ENCODE results near the gene B3GAT1. TPM values are rescaled to one million over a fixed set of nuclear protein-coding genes. Genes with fewer than 3 reads are reported as not detected.

The B3GAT1 gene
- total RNA-seq, 2 experiments from 2014 or later = 0.14 to 0.22 TPM

DNA sequence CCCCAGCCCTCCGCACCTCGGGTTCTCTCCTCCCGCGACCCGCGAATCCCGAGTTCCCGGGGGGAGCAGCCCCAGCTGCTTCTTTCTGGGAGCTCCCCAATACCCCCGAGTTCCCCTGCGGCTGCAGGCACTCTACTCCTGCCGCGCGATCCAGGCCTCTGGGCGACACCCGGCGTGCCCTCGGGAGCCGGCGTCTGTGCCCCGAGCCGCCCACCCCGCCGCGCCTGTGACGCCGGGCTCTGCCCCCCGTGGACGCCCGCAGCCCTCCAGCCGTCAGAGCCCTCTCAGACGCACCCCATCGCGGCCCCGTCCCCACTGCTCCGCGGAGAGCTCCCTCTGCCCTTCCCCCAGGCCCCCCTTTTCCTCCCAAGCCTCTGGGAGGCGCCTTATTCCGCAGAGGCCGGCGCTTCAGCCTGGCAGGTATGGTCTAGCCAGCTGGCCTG lies 79.8 kb downstream of the B3GAT1 start:
- Histone ChIP-seq H3K27ac (ENCODE audit: low read depth in 1 of 2, low read length in 2 of 2) (no peak overlapping the region), H3K27me3 (ENCODE audit: control insufficient read depth in 1 of 2, insufficient read depth in 2 of 2, low read length in 2 of 2) (peaks cover 0 to 2% of the 10 kb centered on the region in 2 experiments), H3K36me3 (ENCODE audit: insufficient read depth, low read length) (no peaks in the 10 kb centered on the region), H3K4me3 (ENCODE audit: low read length) (peak overlapping the region; percentile 80), H3K4me1 (ENCODE audit: insufficient read depth, low read length) (peaks cover 22% of the 10 kb centered on the region), H3K9me3 (ENCODE audit: control insufficient read depth in 1 of 2, insufficient read depth in 1 of 2, low read length in 2 of 2) (no peaks in the 10 kb centered on the region)
- TF ChIP-seq, protein P1, sequence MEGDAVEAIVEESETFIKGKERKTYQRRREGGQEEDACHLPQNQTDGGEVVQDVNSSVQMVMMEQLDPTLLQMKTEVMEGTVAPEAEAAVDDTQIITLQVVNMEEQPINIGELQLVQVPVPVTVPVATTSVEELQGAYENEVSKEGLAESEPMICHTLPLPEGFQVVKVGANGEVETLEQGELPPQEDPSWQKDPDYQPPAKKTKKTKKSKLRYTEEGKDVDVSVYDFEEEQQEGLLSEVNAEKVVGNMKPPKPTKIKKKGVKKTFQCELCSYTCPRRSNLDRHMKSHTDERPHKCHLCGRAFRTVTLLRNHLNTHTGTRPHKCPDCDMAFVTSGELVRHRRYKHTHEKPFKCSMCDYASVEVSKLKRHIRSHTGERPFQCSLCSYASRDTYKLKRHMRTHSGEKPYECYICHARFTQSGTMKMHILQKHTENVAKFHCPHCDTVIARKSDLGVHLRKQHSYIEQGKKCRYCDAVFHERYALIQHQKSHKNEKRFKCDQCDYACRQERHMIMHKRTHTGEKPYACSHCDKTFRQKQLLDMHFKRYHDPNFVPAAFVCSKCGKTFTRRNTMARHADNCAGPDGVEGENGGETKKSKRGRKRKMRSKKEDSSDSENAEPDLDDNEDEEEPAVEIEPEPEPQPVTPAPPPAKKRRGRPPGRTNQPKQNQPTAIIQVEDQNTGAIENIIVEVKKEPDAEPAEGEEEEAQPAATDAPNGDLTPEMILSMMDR (IDR thresholded peaks at IDR 0.05) = no peak
- Mint-ChIP-seq H3K27me3 (peaks cover 39% of the 10 kb centered on the region), H3K4me1 (ENCODE audit: low read depth) (peaks cover 19% of the 10 kb centered on the region), H3K27ac (no peak overlapping the region), H3K36me3 (ENCODE audit: low read depth) (no peaks in the 10 kb centered on the region), H3K4me3 (peak overlapping the region; percentile 92), H3K9me3 (no peaks in the 10 kb centered on the region)
- POLR2A ChIA-PET = no interaction called here
- CTCF ChIA-PET = interaction anchor here (1.3 kb wide), 1 partner anchor 56 kb away, joined by 12 read pairs; the partner anchor contains the start of gene GLB1L3
- peak; percentile 27 for ATAC-seq (ENCODE audit: poor library complexity)
- intact Hi-C loops (cut with DNase I, micrococcal nuclease) = loop anchor here (1.0 to 10.0 kb wide), 6 partner anchors 55 to 385 kb away; partner anchors contain the start of genes GLB1L3 (in 2 of the 2) and VPS26B (in 1 of the 2)
- peak in 4 of 14 experiments; percentile 10 to 44 (median 20) for DNase-seq

DNA sequence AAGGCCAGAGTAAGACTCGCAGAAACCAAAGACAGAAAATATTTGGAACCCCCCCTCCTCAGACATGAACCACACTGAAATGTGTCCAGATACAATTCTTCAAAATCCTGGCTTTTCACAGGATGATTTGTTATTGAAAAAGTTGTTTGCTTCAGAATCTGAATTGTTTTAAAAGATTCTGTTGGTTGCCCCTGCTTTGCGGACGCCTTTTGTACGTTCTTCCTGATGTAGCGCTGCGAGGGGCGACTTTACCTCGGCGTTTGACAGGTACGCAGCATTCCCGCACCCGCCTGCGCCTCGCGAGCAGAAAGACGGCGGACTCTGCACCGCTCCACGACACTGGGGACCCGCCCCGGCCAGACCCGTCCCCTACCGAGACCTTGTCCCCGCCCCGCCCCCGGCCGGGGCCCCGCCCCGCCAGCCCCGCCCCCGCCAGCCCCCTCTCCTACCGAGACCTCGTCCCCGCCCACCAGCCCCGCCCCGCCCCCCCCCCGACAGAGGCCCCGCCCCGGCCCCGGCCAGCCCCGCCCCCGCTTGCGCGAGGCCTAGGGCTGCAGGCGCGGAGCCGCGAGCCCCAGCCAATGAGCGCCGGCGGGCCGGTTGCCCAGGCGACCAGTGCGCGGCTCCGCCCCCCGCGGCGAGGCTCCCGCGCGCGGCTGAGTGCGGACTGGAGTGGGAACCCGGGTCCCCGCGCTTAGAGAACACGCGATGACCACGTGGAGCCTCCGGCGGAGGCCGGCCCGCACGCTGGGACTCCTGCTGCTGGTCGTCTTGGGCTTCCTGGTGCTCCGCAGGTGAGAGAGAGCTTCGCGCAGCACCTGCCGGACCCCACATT lies 80.5 kb downstream of the B3GAT1 start, which contains the start of gene GLB1L2:
GLB1L2 (plus strand) TSS at position 635 of the 835 bp plus-strand sequence; CDS start at position 709, 74 bp downstream.
- peak; percentile 91 for ATAC-seq (ENCODE audit: poor library complexity)
- Mint-ChIP-seq H3K4me1 (ENCODE audit: low read depth) (peaks cover 19% of the 10 kb centered on the region), H3K9me3 (no peaks in the 10 kb centered on the region), H3K27ac (no peak within 1 kb of the TSS), H3K27me3 (peaks cover 36% of the 10 kb centered on the region), H3K36me3 (ENCODE audit: low read depth) (no peaks in the 10 kb centered on the region), H3K4me3 (peak within 1 kb of the TSS; percentile 93)
- DNase-seq = peak; percentile 65 to 93 (median 77)
- CTCF ChIA-PET = interaction anchor here (1.3 kb wide), 1 partner anchor 55 kb away, joined by 12 read pairs; the partner anchor contains the start of gene GLB1L3
- peaks cover 22% of the 10 kb centered on the region for H3K4me1 ChIP-seq (ENCODE audit: insufficient read depth, low read length)
- H3K4me3 ChIP-seq (ENCODE audit: low read length) = peak within 1 kb of the TSS; percentile 80
- no peaks in the 10 kb centered on the region for H3K9me3 ChIP-seq (ENCODE audit: control insufficient read depth in 1 of 2, insufficient read depth in 1 of 2, low read length in 2 of 2)
- H3K27me3 ChIP-seq (ENCODE audit: control insufficient read depth in 1 of 2, insufficient read depth in 2 of 2, low read length in 2 of 2) = peaks cover 0 to 4% of the 10 kb centered on the region in 2 experiments
- H3K27ac ChIP-seq (ENCODE audit: low read depth in 1 of 2, low read length in 2 of 2) = no peak within 1 kb of the TSS
- intact Hi-C loops (cut with DNase I, micrococcal nuclease) = loop anchor here (1.0 to 10.0 kb wide), 6 partner anchors 54 to 384 kb away; partner anchors contain the start of genes GLB1L3 (in 2 of the 2) and VPS26B (in 1 of the 2)
- POLR2A ChIA-PET = no interaction called here
- TF ChIP-seq, protein P1 (IDR thresholded peaks at IDR 0.05) = no peak
- H3K36me3 ChIP-seq (ENCODE audit: insufficient read depth, low read length) = no peaks in the 10 kb centered on the region

DNA sequence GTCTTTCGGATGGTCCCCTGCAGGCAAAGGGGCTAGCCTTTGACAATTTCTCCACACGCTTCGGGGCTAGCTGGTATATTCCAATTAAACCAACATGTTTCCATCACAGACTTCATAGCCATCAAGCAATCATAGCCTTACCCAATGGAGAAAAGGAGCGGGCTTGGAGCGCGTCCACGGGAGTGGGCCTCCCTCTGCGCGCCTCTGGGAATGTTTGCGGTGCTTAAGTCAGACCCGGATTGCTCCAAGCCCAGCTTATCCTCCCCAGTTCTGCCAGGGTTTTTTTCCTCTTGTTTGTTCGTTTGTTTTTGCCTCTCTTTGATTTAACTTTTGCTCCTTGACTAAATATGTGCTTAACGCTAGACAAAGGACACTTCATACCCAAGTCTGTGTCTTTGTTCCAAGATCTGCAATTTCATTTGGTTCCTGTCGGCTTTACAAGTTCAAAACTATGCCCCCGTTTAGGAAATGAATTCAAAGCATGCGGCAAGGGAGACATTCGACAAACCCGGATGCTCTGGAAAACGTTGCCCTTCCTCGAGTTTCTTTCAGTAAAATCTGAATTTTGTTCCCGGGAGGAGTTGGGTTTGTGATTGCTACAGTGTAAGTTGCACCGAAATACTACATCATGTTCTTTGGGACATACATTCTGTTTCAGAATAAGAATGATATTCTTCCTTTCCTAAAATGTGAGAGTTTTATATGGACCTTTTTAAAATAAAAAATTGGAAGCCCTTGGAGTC lies 81.3 kb downstream of the B3GAT1 start:
- Mint-ChIP-seq H3K9me3 (no peaks in the 10 kb centered on the region), H3K27me3 (peaks cover 35% of the 10 kb centered on the region), H3K36me3 (ENCODE audit: low read depth) (no peaks in the 10 kb centered on the region), H3K4me1 (ENCODE audit: low read depth) (peaks cover 19% of the 10 kb centered on the region), H3K27ac (no peak overlapping the region), H3K4me3 (peak overlapping the region; percentile 93)
- Histone ChIP-seq H3K4me1 (ENCODE audit: insufficient read depth, low read length) (peaks cover 22% of the 10 kb centered on the region), H3K9me3 (ENCODE audit: control insufficient read depth in 1 of 2, insufficient read depth in 1 of 2, low read length in 2 of 2) (no peaks in the 10 kb centered on the region), H3K4me3 (ENCODE audit: low read length) (peak overlapping the region; percentile 54), H3K27ac (ENCODE audit: low read depth in 1 of 2, low read length in 2 of 2) (no peak overlapping the region), H3K36me3 (ENCODE audit: insufficient read depth, low read length) (no peaks in the 10 kb centered on the region), H3K27me3 (ENCODE audit: control insufficient read depth in 1 of 2, insufficient read depth in 2 of 2, low read length in 2 of 2) (peaks cover 0 to 4% of the 10 kb centered on the region in 2 experiments)
- ChIA-PET CTCF (interaction anchor here (1.4 kb wide), 1 partner anchor 60 kb away, joined by 3 read pairs; no protein-coding TSS in a partner anchor), POLR2A (interaction anchor here (1.6 kb wide), 1 partner anchor 55 kb away, joined by 5 read pairs; the partner anchor contains the start of gene GLB1L3)
- intact Hi-C loops (cut with DNase I, micrococcal nuclease) = loop anchor here (5.0 to 10.0 kb wide), 3 partner anchors 53 to 383 kb away; partner anchors contain the start of gene GLB1L3 (in 1 of the 2)
- ATAC-seq (ENCODE audit: poor library complexity) (no peak), DNase-seq (no peak)
- TF ChIP-seq, protein P1 (IDR thresholded peaks at IDR 0.05) = no peak
